K562 (cell line): ENCODE measurements around the gene DUSP19. TPM values are rescaled to one million over a fixed set of nuclear protein-coding genes. Genes with fewer than 3 reads are reported as not detected.

Source experiments
- DPF2 ChIP-seq: fragments of 450-650 bp; IDR thresholded peaks from 2 replicates; pipeline ENCODE4 v1.6.1; 2016
- ETV5 ChIP-seq: sonication (generic); formaldehyde crosslinking; IDR thresholded peaks from 2 replicates; pipeline ENCODE4 v1.4.0; 2020; ENCODE audit warnings: low read depth, mild to moderate bottlenecking, missing genetic modification reagents
- GTF2F1 ChIP-seq: IDR thresholded peaks from 2 replicates; pipeline ENCODE4 v1.6.1; 2011; ENCODE audit warnings: low read depth, low read length, improper control_type of control experiment
- NBN ChIP-seq: fragments of 450-650 bp; IDR thresholded peaks from 2 replicates; pipeline ENCODE4 v1.6.1; 2016; ENCODE audit warnings: low read depth, mild to moderate bottlenecking
- NFIX ChIP-seq: fragments of 250-450 bp; sonication (Bioruptor Pico); IDR thresholded peaks from 2 replicates; pipeline ENCODE4 v1.4.0; 2020; ENCODE audit warnings: low read depth, mild to moderate bottlenecking, moderate library complexity
- NFRKB ChIP-seq: fragments of 450-650 bp; IDR thresholded peaks from 2 replicates; pipeline ENCODE4 v1.6.1; 2016; ENCODE audit warnings: low read depth
- POLR2H ChIP-seq: IDR thresholded peaks from 2 replicates; pipeline ENCODE4 v1.6.1; 2016; ENCODE audit warnings: missing genetic modification characterization, low read depth, mild to moderate bottlenecking, control low read depth, missing compliant biosample characterization, moderate library complexity
- PURB ChIP-seq: sonication (generic); formaldehyde crosslinking; IDR thresholded peaks from 2 replicates; pipeline ENCODE4 v1.9.0; 2021; ENCODE audit warnings: low read depth, mild to moderate bottlenecking, missing genetic modification reagents
- RB1 ChIP-seq: fragments of 450-650 bp; IDR thresholded peaks from 2 replicates; pipeline ENCODE4 v1.6.1; 2017; ENCODE audit warnings: low read depth, mild to moderate bottlenecking
- SRSF9 ChIP-seq: fragments of 200-400 bp; formaldehyde crosslinking; IDR thresholded peaks from 2 replicates; pipeline ENCODE4 v1.6.1; 2017; ENCODE audit warnings: low read depth, low read length, borderline replicate concordance
- ZFP1 ChIP-seq: fragments of 450-650 bp; formaldehyde crosslinking; IDR thresholded peaks from 2 replicates; pipeline ENCODE4 v1.4.0; 2020; ENCODE audit warnings: mild to moderate bottlenecking, mixed read lengths
- ZNF695 ChIP-seq: fragments of 450-650 bp; formaldehyde crosslinking; IDR thresholded peaks from 2 replicates; pipeline ENCODE4 v1.4.0; 2020; ENCODE audit warnings: mild to moderate bottlenecking, moderate library complexity
- polyA plus RNA-seq, 8 experiments: library from polyadenylated mRNA; depleted of rRNA in 4 of 8; stranded (reverse) in 5 of 8; unstranded in 3 of 8; fragments of >200 nt; fragmentation: Nextera tagmentation in 2 of 8; fragmentation: Illumina TruSeq in 1 of 8; extraction: Ambion mirVana in 2 of 8; extraction: Trizol in 1 of 8; gene quantifications; 2 replicates each; pipeline versions ENCODE4 v1.2.1 to v1.2.3, GENCODE V29; 2011 to 2014; ENCODE audit warnings: inconsistent platforms in 1 of 8, missing spikeins in 1 of 8
- total RNA-seq, 7 experiments: library from RNA; depleted of rRNA in 6 of 7; stranded (reverse); fragments of >200 nt in 6 of 7; fragmentation: Illumina TruSeq in 2 of 7; extraction: Trizol in 2 of 7; gene quantifications; 2 replicates each; pipeline versions ENCODE4 v1.2.1 to v1.2.3, GENCODE V29; 2011 to 2021; ENCODE audit warnings: low replicate concordance in 1 of 7
- TF ChIP-seq, protein P1 (sequence below): fragments of 450-650 bp; IDR thresholded peaks from one replicate; pipeline ENCODE4 v1.6.1; 2018; ENCODE audit warnings: mild to moderate bottlenecking, moderate library complexity; ENCODE audit not compliant: partially characterized antibody
- TF ChIP-seq, protein P2 (sequence below): sonication (generic); IDR thresholded peaks from 2 replicates; pipeline ENCODE4 v1.6.1; 2016
- TF ChIP-seq, protein P3 (sequence below): sonication (generic); formaldehyde crosslinking; IDR thresholded peaks from 2 replicates; pipeline ENCODE4 v1.8.0; 2022; ENCODE audit warnings: mild to moderate bottlenecking, missing genetic modification reagents
- TF ChIP-seq, protein P4 (sequence below): fragments of 450-650 bp; conservative IDR thresholded peaks from 2 replicates; pipeline ENCODE4 v1.6.1; 2016; ENCODE audit warnings: missing genetic modification characterization, low read depth, mild to moderate bottlenecking, missing compliant biosample characterization, moderate library complexity

Gene DUSP19
- total and polyA plus RNA-seq, 9 of the 15 experiments (the other 6 are each of a cell fraction or from before 2014, with no cell fraction given): 1.6 to 6.3 (median 3.1) TPM

DNA sequence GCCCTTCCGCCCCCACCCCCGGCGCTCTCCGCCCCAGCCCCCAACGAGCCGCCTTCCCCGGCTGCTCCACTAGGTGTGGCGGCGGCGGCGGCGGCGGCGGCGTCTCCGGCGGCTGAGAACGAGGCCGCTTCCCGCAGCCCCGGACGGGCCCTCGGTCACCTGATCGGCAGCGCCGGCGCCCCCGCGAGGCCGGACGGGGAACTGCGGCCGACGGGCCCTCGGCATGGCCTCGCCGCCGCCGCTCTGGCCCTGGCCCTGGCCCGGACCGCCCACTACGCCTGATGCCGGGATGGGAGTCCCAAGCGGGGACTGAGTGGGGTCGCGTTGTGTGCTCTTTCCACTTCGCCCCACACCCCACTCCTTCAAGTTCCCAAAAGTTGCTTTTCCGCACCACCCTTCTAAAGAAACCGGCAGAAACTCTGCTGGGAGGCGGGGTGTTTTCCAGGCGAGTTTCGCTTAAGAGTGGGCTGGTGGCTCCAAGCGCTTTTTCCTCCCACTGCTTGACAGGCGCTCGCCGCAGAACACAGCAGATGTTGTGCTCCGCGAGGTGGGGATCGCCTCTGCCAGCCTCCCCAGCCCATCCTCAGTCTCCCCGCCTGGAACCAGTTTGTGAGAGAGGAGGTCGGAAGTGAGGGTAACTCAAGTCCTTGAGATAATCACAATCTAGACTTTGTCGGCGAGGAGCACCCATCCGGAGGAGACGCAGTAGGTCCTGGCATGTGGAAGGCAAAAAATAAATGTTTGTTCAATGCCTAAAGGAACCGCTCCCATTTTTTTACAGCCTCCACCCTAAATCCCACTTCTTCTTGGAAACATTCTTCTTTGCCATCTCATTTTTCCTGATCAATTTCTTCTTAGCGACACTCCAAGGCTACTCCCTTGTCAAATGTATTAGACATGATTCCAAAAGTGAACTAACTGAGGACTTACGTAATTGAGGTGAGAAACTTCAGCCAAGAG, 39.9 kb upstream of the DUSP19 start, which contains the start of gene NCKAP1 (continued):
- TF ChIP-seq, protein P1, sequence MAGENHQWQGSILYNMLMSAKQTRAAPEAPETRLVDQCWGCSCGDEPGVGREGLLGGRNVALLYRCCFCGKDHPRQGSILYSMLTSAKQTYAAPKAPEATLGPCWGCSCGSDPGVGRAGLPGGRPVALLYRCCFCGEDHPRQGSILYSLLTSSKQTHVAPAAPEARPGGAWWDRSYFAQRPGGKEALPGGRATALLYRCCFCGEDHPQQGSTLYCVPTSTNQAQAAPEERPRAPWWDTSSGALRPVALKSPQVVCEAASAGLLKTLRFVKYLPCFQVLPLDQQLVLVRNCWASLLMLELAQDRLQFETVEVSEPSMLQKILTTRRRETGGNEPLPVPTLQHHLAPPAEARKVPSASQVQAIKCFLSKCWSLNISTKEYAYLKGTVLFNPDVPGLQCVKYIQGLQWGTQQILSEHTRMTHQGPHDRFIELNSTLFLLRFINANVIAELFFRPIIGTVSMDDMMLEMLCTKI: no peak
- TF ChIP-seq, protein P2, sequence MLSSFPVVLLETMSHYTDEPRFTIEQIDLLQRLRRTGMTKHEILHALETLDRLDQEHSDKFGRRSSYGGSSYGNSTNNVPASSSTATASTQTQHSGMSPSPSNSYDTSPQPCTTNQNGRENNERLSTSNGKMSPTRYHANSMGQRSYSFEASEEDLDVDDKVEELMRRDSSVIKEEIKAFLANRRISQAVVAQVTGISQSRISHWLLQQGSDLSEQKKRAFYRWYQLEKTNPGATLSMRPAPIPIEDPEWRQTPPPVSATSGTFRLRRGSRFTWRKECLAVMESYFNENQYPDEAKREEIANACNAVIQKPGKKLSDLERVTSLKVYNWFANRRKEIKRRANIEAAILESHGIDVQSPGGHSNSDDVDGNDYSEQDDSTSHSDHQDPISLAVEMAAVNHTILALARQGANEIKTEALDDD: peak; percentile 38; the same call in 1 of the 2 replicates
- TF ChIP-seq POLR2H (tag) (peak; percentile 72), ETV5 (peak; percentile 56), NFRKB (peak; percentile 53; the same call in 1 of the 2 replicates), SRSF9 (no peak), PURB (CRISPR knock-in tag) (no peak), DPF2 (peak; percentile 48; the same call in 1 of the 2 replicates), NFIX (CRISPR knock-in tag) (no peak), ZNF695 (CRISPR knock-in tag) (0 out of 2 replicates have a peak, but pooled peaks have one; percentile 55), NBN (peak; percentile 23; the same call in 1 of the 2 replicates), ZFP1 (CRISPR knock-in tag) (no peak), GTF2F1 (peak; percentile 81), RB1 (peak; percentile 80)
- TF ChIP-seq, protein P3, sequence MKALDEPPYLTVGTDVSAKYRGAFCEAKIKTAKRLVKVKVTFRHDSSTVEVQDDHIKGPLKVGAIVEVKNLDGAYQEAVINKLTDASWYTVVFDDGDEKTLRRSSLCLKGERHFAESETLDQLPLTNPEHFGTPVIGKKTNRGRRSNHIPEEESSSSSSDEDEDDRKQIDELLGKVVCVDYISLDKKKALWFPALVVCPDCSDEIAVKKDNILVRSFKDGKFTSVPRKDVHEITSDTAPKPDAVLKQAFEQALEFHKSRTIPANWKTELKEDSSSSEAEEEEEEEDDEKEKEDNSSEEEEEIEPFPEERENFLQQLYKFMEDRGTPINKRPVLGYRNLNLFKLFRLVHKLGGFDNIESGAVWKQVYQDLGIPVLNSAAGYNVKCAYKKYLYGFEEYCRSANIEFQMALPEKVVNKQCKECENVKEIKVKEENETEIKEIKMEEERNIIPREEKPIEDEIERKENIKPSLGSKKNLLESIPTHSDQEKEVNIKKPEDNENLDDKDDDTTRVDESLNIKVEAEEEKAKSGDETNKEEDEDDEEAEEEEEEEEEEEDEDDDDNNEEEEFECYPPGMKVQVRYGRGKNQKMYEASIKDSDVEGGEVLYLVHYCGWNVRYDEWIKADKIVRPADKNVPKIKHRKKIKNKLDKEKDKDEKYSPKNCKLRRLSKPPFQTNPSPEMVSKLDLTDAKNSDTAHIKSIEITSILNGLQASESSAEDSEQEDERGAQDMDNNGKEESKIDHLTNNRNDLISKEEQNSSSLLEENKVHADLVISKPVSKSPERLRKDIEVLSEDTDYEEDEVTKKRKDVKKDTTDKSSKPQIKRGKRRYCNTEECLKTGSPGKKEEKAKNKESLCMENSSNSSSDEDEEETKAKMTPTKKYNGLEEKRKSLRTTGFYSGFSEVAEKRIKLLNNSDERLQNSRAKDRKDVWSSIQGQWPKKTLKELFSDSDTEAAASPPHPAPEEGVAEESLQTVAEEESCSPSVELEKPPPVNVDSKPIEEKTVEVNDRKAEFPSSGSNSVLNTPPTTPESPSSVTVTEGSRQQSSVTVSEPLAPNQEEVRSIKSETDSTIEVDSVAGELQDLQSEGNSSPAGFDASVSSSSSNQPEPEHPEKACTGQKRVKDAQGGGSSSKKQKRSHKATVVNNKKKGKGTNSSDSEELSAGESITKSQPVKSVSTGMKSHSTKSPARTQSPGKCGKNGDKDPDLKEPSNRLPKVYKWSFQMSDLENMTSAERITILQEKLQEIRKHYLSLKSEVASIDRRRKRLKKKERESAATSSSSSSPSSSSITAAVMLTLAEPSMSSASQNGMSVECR (CRISPR knock-in tag): peak; percentile 59
- TF ChIP-seq, protein P4, sequence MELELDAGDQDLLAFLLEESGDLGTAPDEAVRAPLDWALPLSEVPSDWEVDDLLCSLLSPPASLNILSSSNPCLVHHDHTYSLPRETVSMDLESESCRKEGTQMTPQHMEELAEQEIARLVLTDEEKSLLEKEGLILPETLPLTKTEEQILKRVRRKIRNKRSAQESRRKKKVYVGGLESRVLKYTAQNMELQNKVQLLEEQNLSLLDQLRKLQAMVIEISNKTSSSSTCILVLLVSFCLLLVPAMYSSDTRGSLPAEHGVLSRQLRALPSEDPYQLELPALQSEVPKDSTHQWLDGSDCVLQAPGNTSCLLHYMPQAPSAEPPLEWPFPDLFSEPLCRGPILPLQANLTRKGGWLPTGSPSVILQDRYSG (tag): no peak
